H1 (cell line): Measurements from ENCODE around the gene SLCO1C1.

Experiments
- CTCF ChIP-seq, 3 experiments: IDR thresholded peaks; 1 replicate in 2 of 3; 2 replicates in 1 of 3; pipeline versions ENCODE4 v1.5.1 to v1.6.1; 2011; ENCODE audit warnings: low read length in 3 of 3, mild to moderate bottlenecking in 3 of 3, inconsistent platforms in 2 of 3, low read depth in 1 of 3, moderate library complexity in 1 of 3; ENCODE audit not compliant: insufficient read depth in 1 of 3; ENCODE audit errors: control extremely low read depth in 1 of 3
- EZH2 ChIP-seq: fragments of 200-600 bp; sonication (generic); IDR thresholded peaks from 2 replicates; pipeline ENCODE4 v1.7.1; 2012; ENCODE audit warnings: low read depth, mild to moderate bottlenecking, moderate library complexity, low read length, inconsistent platforms; ENCODE audit not compliant: severe bottlenecking
- POLR2A ChIP-seq, 2 experiments: IDR thresholded peaks; 1 replicate in 1 of 2; 2 replicates in 1 of 2; pipeline ENCODE4 v1.6.1; 2011; ENCODE audit warnings: low read depth in 2 of 2, low read length in 2 of 2, mild to moderate bottlenecking in 2 of 2; ENCODE audit errors: control extremely low read depth in 1 of 2

GRCh38 chr12:20711846-20712245 lies 16.7 kb downstream of the SLCO1C1 start:
- no peak for TF ChIP-seq CTCF (IDR thresholded peaks at IDR 0.05; ENCODE audit: control extremely low read depth in 1 of 3, insufficient read depth in 1 of 3, low read depth in 1 of 3, low read length in 3 of 3)
- TF ChIP-seq EZH2, result no peak
- TF ChIP-seq POLR2A (IDR thresholded peaks at IDR 0.05; ENCODE audit: control extremely low read depth in 1 of 2, low read depth in 2 of 2, low read length in 2 of 2), result no peak
